SK-N-MC (cell line): ENCODE data around the gene CHST15.

Experiments used
- DNase-seq: peaks from one replicate; pipeline ENCODE4 v3.0.0-alpha.2; 2011; ENCODE audit warnings: low read depth, low spot score
- H3K27ac ChIP-seq: fragments of 200-600 bp; sonication (generic); 2 replicates; pipeline ENCODE4 v1.5.1; 2016; ENCODE audit warnings: mixed run types
- H3K36me3 ChIP-seq: fragments of 200-600 bp; sonication (generic); 2 replicates; pipeline ENCODE4 v1.6.1; 2017; ENCODE audit warnings: antibody characterized with exemption, low read length, mixed read lengths; ENCODE audit not compliant: insufficient read depth
- H3K4me3 ChIP-seq: fragments of 200-600 bp; sonication (generic); 2 replicates; pipeline ENCODE4 v1.5.1; 2016
- H3K9ac ChIP-seq: fragments of 200-600 bp; sonication (generic); 2 replicates; pipeline ENCODE4 v1.8.0; 2017; ENCODE audit warnings: mixed run types, mixed read lengths; ENCODE audit not compliant: insufficient read length
- H3K9me3 ChIP-seq: fragments of 200-600 bp; sonication (generic); 2 replicates; pipeline ENCODE4 v1.6.1; 2017; ENCODE audit warnings: low read depth, mild to moderate bottlenecking, antibody characterized with exemption, low read length, moderate library complexity, mixed read lengths
- EZH2 ChIP-seq: fragments of 200-600 bp; sonication (generic); IDR thresholded peaks from one replicate; pipeline ENCODE4 v1.6.1; 2017; ENCODE audit warnings: antibody characterized with exemption
- FOXP2 ChIP-seq: optimal IDR thresholded peaks from 2 replicates; pipeline ENCODE3; 2011; ENCODE audit warnings: mild to moderate bottlenecking, moderate library complexity; ENCODE audit not compliant: insufficient read depth; ENCODE audit errors: extremely low read length, control extremely low read depth
- POLR2AphosphoS5 ChIP-seq: IDR thresholded peaks from 2 replicates; pipeline ENCODE4 v1.6.1; 2012; ENCODE audit warnings: mild to moderate bottlenecking, low read depth, low read length, borderline replicate concordance

CHST15 gene

GRCh38 chr10:124000792-124001201 lies 92.6 kb downstream of the CHST15 start:
- no peak overlapping the region for H3K9ac ChIP-seq
- no peaks in the 10 kb centered on the region for H3K9me3 ChIP-seq
- no peak overlapping the region for H3K27ac ChIP-seq
- no peak overlapping the region for H3K4me3 ChIP-seq
- no peaks in the 10 kb centered on the region for H3K36me3 ChIP-seq
- DNase-seq: no peak
- no peak for TF ChIP-seq POLR2AphosphoS5
- TF ChIP-seq EZH2: no peak
- no peak for TF ChIP-seq FOXP2

GRCh38 chr10:123999956-124000615 lies 93.3 kb downstream of the CHST15 start:
- TF ChIP-seq FOXP2: no peak
- no peak for TF ChIP-seq POLR2AphosphoS5
- TF ChIP-seq EZH2: no peak
- no peak for DNase-seq
- no peaks in the 10 kb centered on the region for H3K9me3 ChIP-seq
- H3K9ac ChIP-seq: no peak overlapping the region
- H3K27ac ChIP-seq: no peak overlapping the region
- H3K4me3 ChIP-seq: no peak overlapping the region
- no peaks in the 10 kb centered on the region for H3K36me3 ChIP-seq

- no peak overlapping the region for H3K4me3 ChIP-seq
- DNase-seq: no peak
- no peak overlapping the region for H3K27ac ChIP-seq
- no peak for TF ChIP-seq FOXP2
- TF ChIP-seq POLR2AphosphoS5: no peak
- no peak for TF ChIP-seq EZH2
- no peaks in the 10 kb centered on the region for H3K9me3 ChIP-seq
- no peak overlapping the region for H3K9ac ChIP-seq
- no peaks in the 10 kb centered on the region for H3K36me3 ChIP-seq
These were observed 94.1 kb downstream of the CHST15 start for GRCh38 chr10:123999261-123999660.

- DNase-seq: no peak
- Histone ChIP-seq H3K27ac (no peak overlapping the region), H3K4me3 (no peak overlapping the region), H3K9ac (no peak overlapping the region), H3K36me3 (no peaks in the 10 kb centered on the region), H3K9me3 (no peaks in the 10 kb centered on the region)
- no peak for TF ChIP-seq POLR2AphosphoS5
- no peak for TF ChIP-seq EZH2
- no peak for TF ChIP-seq FOXP2
These were observed 94.9 kb downstream of the CHST15 start for GRCh38 chr10:123998197-123999141.

- no peaks in the 10 kb centered on the region for H3K9me3 ChIP-seq
- TF ChIP-seq POLR2AphosphoS5 (no peak), EZH2 (no peak), FOXP2 (no peak)
These were observed 95.8 kb downstream of the CHST15 start for GRCh38 chr10:123997486-123998196.

GRCh38 chr10:123997013-123997412 lies 96.4 kb downstream of the CHST15 start:
- Histone ChIP-seq H3K9ac (no peak overlapping the region), H3K9me3 (no peaks in the 10 kb centered on the region), H3K27ac (no peak overlapping the region), H3K4me3 (no peak overlapping the region), H3K36me3 (no peaks in the 10 kb centered on the region)
- TF ChIP-seq FOXP2 (no peak), POLR2AphosphoS5 (no peak), EZH2 (no peak)
- no peak for DNase-seq

More at GRCh38 chr10:123997486-123998196, 95.8 kb downstream of the CHST15 start:
- H3K4me3 ChIP-seq: no peak overlapping the region
- H3K36me3 ChIP-seq: no peaks in the 10 kb centered on the region
- no peak overlapping the region for H3K27ac ChIP-seq
- DNase-seq: no peak
- H3K9ac ChIP-seq: no peak overlapping the region

GRCh38 chr10:123996302-123996701 lies 97.1 kb downstream of the CHST15 start:
- H3K9ac ChIP-seq: no peak overlapping the region

More at GRCh38 chr10:123996302-123996701, 97.1 kb downstream of the CHST15 start:
- H3K9me3 ChIP-seq: no peaks in the 10 kb centered on the region
- H3K4me3 ChIP-seq: no peak overlapping the region
- H3K27ac ChIP-seq: no peak overlapping the region
- TF ChIP-seq EZH2: no peak
- no peak for TF ChIP-seq FOXP2
- TF ChIP-seq POLR2AphosphoS5: no peak
- DNase-seq: no peak
- no peaks in the 10 kb centered on the region for H3K36me3 ChIP-seq
